Progenitor cell of endocrine pancreas (in vitro differentiated cells): ENCODE measurements around the gene NEK8. TPM values are rescaled to one million over a fixed set of nuclear protein-coding genes. Genes with fewer than 3 reads are reported as not detected.

Experiments
- DNase-seq: peaks from one replicate; pipeline ENCODE4 v3.0.0; 2021; ENCODE audit warnings: low spot score; ENCODE audit not compliant: unreplicated experiment
- H3K27ac Mint-ChIP-seq: 2 replicates; pipeline ENCODE4 v1.8.0; 2021; ENCODE audit warnings: mild to moderate bottlenecking, moderate library complexity, mixed read lengths
- H3K27me3 Mint-ChIP-seq: 2 replicates; pipeline ENCODE4 v1.8.0; 2021; ENCODE audit warnings: mixed read lengths
- H3K36me3 Mint-ChIP-seq: 2 replicates; pipeline ENCODE4 v1.8.0; 2022; ENCODE audit warnings: mixed read lengths; ENCODE audit not compliant: insufficient read depth
- H3K4me1 Mint-ChIP-seq: 2 replicates; pipeline ENCODE4 v1.8.0; 2021; ENCODE audit warnings: low read depth, mixed read lengths
- H3K4me3 Mint-ChIP-seq: 2 replicates; pipeline ENCODE4 v1.8.0; 2021; ENCODE audit warnings: low read depth, mild to moderate bottlenecking, moderate library complexity, mixed read lengths
- H3K9me3 Mint-ChIP-seq: 2 replicates; pipeline ENCODE4 v1.8.0; 2021; ENCODE audit warnings: low read depth, mixed read lengths
- CTCF ChIP-seq: fragments of 200-600 bp; sonication (generic); IDR thresholded peaks from one replicate; pipeline ENCODE4 v1.5.0; 2021; ENCODE audit warnings: antibody characterized with exemption, mild to moderate bottlenecking; ENCODE audit not compliant: unreplicated experiment
- total RNA-seq: library from RNA; stranded (reverse); gene quantifications from 2 replicates; pipeline ENCODE4 v1.2.1, GENCODE V29; 2021

NEK8 gene
- total RNA-seq, 1 donor from 2014 or later = 15.4 TPM

- Mint-ChIP-seq H3K9me3 (no peaks in the 10 kb centered on the region), H3K27ac (no peak overlapping the region)
Observed at GRCh38 chr17:28737316-28737715, 8.7 kb downstream of the NEK8 start.

GRCh38 chr17:28737770-28738679 is 9.4 kb downstream of the NEK8 start:
- Mint-ChIP-seq H3K9me3 (no peaks in the 10 kb centered on the region), H3K27me3 (no peaks in the 10 kb centered on the region), H3K36me3 (peaks cover 6% of the 10 kb centered on the region), H3K27ac (no peak overlapping the region), H3K4me1 (peaks cover under 1% of the 10 kb centered on the region), H3K4me3 (no peak overlapping the region)
- DNase-seq = no peak
- no peak for TF ChIP-seq CTCF

More at GRCh38 chr17:28737316-28737715, 8.7 kb downstream of the NEK8 start:
- no peaks in the 10 kb centered on the region for H3K27me3 Mint-ChIP-seq
- H3K4me1 Mint-ChIP-seq = no peaks in the 10 kb centered on the region
- DNase-seq = no peak
- no peak for TF ChIP-seq CTCF
- H3K36me3 Mint-ChIP-seq = peaks cover 6% of the 10 kb centered on the region
- no peak overlapping the region for H3K4me3 Mint-ChIP-seq

- no peaks in the 10 kb centered on the region for H3K9me3 Mint-ChIP-seq
- peaks cover 6% of the 10 kb centered on the region for H3K36me3 Mint-ChIP-seq
- H3K4me3 Mint-ChIP-seq = no peak overlapping the region
- peaks cover 3% of the 10 kb centered on the region for H3K4me1 Mint-ChIP-seq
- TF ChIP-seq CTCF = no peak
- H3K27me3 Mint-ChIP-seq = no peaks in the 10 kb centered on the region
- H3K27ac Mint-ChIP-seq = no peak overlapping the region
- no peak for DNase-seq
Observed at GRCh38 chr17:28738680-28739384, 10.2 kb downstream of the NEK8 start.

- Mint-ChIP-seq H3K27ac (no peak overlapping the region), H3K36me3 (peaks cover 7% of the 10 kb centered on the region), H3K9me3 (no peaks in the 10 kb centered on the region), H3K4me3 (no peak overlapping the region), H3K4me1 (peaks cover 3% of the 10 kb centered on the region), H3K27me3 (no peaks in the 10 kb centered on the region)
- TF ChIP-seq CTCF = no peak
- DNase-seq = no peak
Observed at GRCh38 chr17:28740406-28741357, 12.1 kb downstream of the NEK8 start.
